ENCODE results near the gene TMEM151B. TPM values are rescaled to one million over a fixed set of nuclear protein-coding genes. Genes with fewer than 3 reads are reported as not detected.
"Not testable (repeated sequence)": the region's sequence is repeated elsewhere in the genome, so short reads cannot be mapped to it uniquely, and the experiment has no call there.

Gene TMEM151B
- total RNA-seq, 1 donor from 2014 or later = not detected

- no peak for DNase-seq (ENCODE audit: low spot score)
These were observed 32.6 kb downstream of the TMEM151B start for GRCh38 chr6:44302856-44303255.

GRCh38 chr6:44303842-44304241 lies 33.6 kb downstream of the TMEM151B start:
- DNase-seq (ENCODE audit: low spot score) = no peak

- DNase-seq (ENCODE audit: low spot score) = no peak
These were observed 34.3 kb downstream of the TMEM151B start for GRCh38 chr6:44304282-44305199.

GRCh38 chr6:44305200-44305725 lies 35.0 kb downstream of the TMEM151B start:
- DNase-seq (ENCODE audit: low spot score) = peak; percentile 47

GRCh38 chr6:44306710-44307109 lies 36.5 kb downstream of the TMEM151B start:
- peak; percentile 57 for DNase-seq (ENCODE audit: low spot score)

- peak; percentile 72 for DNase-seq (ENCODE audit: low spot score)
These were observed 37.0 kb downstream of the TMEM151B start for GRCh38 chr6:44307217-44307616.

- peak; percentile 55 for DNase-seq (ENCODE audit: low spot score)
These were observed 38.8 kb downstream of the TMEM151B start for GRCh38 chr6:44309092-44309491.

- DNase-seq (ENCODE audit: low spot score) = peak; percentile 0
These were observed 39.4 kb downstream of the TMEM151B start for GRCh38 chr6:44309631-44310030.

- DNase-seq (ENCODE audit: low spot score) = peak; percentile 77
These were observed 40.0 kb downstream of the TMEM151B start for GRCh38 chr6:44310241-44310640.

- DNase-seq (ENCODE audit: low spot score) = peak; percentile 37
These were observed 41.1 kb downstream of the TMEM151B start for GRCh38 chr6:44311304-44311703.

- no peak for DNase-seq (ENCODE audit: low spot score)
These were observed 41.5 kb downstream of the TMEM151B start for GRCh38 chr6:44311767-44312166.

- peak; percentile 94 for DNase-seq (ENCODE audit: low spot score)
These were observed 42.9 kb downstream of the TMEM151B start, which contains the start of gene AARS2 for GRCh38 chr6:44312901-44313788. TSS of gene AARS2 (minus strand) at chr6:44313347. CDS start at chr6:44313323, 24 bp downstream.

GRCh38 chr6:44314657-44315056 lies 44.4 kb downstream of the TMEM151B start:
- DNase-seq (ENCODE audit: low spot score) = peak; percentile 69

- no peak for DNase-seq (ENCODE audit: low spot score)
These were observed 45.3 kb downstream of the TMEM151B start for GRCh38 chr6:44315516-44315915.

- DNase-seq (ENCODE audit: low spot score) = no peak
These were observed 45.7 kb downstream of the TMEM151B start for GRCh38 chr6:44315951-44316350.

- peak; percentile 59 for DNase-seq (ENCODE audit: low spot score)
These were observed 46.2 kb downstream of the TMEM151B start for GRCh38 chr6:44316481-44316880.

- peak; percentile 2 for DNase-seq (ENCODE audit: low spot score)
These were observed 46.9 kb downstream of the TMEM151B start for GRCh38 chr6:44317136-44317631.

GRCh38 chr6:44321210-44321609 lies 51.0 kb downstream of the TMEM151B start:
- peak; percentile 49 for DNase-seq (ENCODE audit: low spot score)

- DNase-seq (ENCODE audit: low spot score) = no peak
These were observed 56.8 kb downstream of the TMEM151B start for GRCh38 chr6:44327096-44327495.

GRCh38 chr6:44327760-44328159 lies 57.5 kb downstream of the TMEM151B start:
- DNase-seq (ENCODE audit: low spot score) = peak; percentile 57

GRCh38 chr6:44328203-44328602 lies 58.0 kb downstream of the TMEM151B start:
- not testable (repeated sequence) for DNase-seq (ENCODE audit: low spot score)

Data from mesenteric fat pad (tissue), 1 donor.